ENCODE results near the gene MYO1G. TPM values are rescaled to one million over a fixed set of nuclear protein-coding genes. Genes with fewer than 3 reads are reported as not detected.
"Not testable (repeated sequence)": the region's sequence is repeated elsewhere in the genome, so short reads cannot be mapped to it uniquely, and the experiment has no call there.

The MYO1G gene
- 442 and 450 TPM in 2 replicates for total RNA-seq

DNA sequence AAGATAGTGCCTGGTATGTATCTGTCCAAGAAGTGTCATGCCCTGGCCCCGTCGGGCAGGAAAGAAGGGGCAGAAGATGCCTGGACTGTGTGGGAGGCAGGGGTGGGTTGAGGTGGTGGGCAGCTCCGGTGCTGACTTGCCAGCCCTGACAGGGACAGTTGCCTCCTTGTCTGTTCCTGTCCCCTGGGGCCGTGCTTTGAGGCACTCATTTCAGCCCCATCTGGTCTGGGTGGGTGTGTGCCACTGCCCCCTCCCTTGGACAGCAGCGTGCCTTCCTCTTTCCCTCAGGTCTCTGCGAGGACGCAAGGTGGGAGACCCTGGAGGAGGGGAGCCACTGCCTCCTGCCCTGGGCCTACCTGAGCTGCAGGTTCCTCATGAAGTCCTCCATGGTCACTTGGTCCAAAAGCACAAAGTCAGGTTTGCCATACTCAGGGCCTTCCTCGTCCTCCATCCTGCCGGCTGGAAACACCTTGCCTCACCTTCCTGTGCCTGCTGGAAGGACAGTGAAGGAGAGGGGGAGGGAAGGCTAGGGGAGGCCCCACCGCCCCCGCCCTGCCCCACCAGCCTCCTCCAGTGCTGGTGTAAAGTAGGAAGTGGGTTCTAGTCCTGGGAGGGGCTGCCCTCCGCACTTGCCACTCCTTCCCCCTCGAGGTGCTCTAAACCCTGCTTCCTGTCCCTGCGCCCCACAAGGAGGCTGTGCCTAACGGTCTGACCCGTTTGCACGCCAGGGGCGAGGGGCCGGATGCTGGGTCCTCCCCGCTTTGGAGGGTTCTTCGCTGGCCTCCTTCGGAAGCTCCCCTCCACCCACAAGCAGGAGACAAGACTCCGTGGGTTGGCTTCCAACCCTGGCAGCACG lies at the start of gene MYO1G:
TSS of gene MYO1G (minus strand) at position 505 of the 856 bp plus-strand sequence. CDS start at position 451, 54 bp downstream.
- Mint-ChIP-seq H3K4me3 (ENCODE audit: low read depth) (peak within 1 kb of the TSS; percentile 97), H3K36me3 (ENCODE audit: low read depth) (peaks cover 88% of the 10 kb centered on the region), H3K27me3 (ENCODE audit: low read depth) (no peaks in the 10 kb centered on the region), H3K9me3 (no peaks in the 10 kb centered on the region), H3K4me1 (ENCODE audit: low read depth) (peaks cover 58% of the 10 kb centered on the region), H3K27ac (peak within 1 kb of the TSS; percentile 98)
- DNase-seq (ENCODE audit: low spot score): peak; percentile 94
- intact Hi-C loops (cut with micrococcal nuclease): loop anchor here (1.0 to 5.0 kb wide), 5 partner anchors 21 to 158 kb away; partner anchors contain the start of genes H2AZ2 and PURB

GRCh38 chr7:45028138-45028919 lies 49.5 kb upstream of the MYO1G start:
- intact Hi-C loops (cut with micrococcal nuclease): loop anchor here (2.0 kb wide), 1 partner anchor 82 kb away; the partner anchor contains the start of gene TBRG4
- no peak for DNase-seq (ENCODE audit: low spot score)
- H3K27ac Mint-ChIP-seq: peak overlapping the region; percentile 83

DNA sequence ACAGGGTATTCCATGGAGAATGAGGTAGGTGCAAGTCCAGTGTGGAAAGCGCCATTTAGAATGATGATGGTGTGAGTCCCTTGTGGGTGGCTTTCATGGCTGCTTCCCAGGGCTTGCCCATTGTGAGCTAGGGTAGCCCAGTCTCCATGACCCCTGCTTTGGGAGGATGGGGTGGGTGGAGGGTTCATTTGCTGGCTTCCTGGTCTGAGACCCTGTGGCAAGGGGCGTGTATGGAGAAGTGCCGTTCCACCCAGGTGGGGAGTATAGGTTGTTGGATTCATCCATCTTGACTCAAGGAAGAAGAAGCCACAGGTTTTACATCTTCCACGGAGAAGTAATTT lies 48.9 kb upstream of the MYO1G start:
- no peak for DNase-seq (ENCODE audit: low spot score)
- peaks cover 65% of the 10 kb centered on the region for H3K36me3 Mint-ChIP-seq (ENCODE audit: low read depth)
- H3K27me3 Mint-ChIP-seq (ENCODE audit: low read depth): no peaks in the 10 kb centered on the region
- H3K27ac Mint-ChIP-seq: peak overlapping the region; percentile 83
- no peaks in the 10 kb centered on the region for H3K9me3 Mint-ChIP-seq
- peak overlapping the region; percentile 84 for H3K4me3 Mint-ChIP-seq (ENCODE audit: low read depth)
- H3K4me1 Mint-ChIP-seq (ENCODE audit: low read depth): peaks cover 71% of the 10 kb centered on the region
- intact Hi-C loops (cut with micrococcal nuclease): loop anchor here (1.0 to 2.0 kb wide), 2 partner anchors 48 to 83 kb away; partner anchors contain the start of genes MYO1G and TBRG4

More at GRCh38 chr7:45028138-45028919, 49.5 kb upstream of the MYO1G start:
- Mint-ChIP-seq H3K27me3 (ENCODE audit: low read depth) (no peaks in the 10 kb centered on the region), H3K4me3 (ENCODE audit: low read depth) (peak overlapping the region; percentile 84), H3K4me1 (ENCODE audit: low read depth) (peaks cover 75% of the 10 kb centered on the region), H3K9me3 (no peaks in the 10 kb centered on the region), H3K36me3 (ENCODE audit: low read depth) (peaks cover 71% of the 10 kb centered on the region)

DNA sequence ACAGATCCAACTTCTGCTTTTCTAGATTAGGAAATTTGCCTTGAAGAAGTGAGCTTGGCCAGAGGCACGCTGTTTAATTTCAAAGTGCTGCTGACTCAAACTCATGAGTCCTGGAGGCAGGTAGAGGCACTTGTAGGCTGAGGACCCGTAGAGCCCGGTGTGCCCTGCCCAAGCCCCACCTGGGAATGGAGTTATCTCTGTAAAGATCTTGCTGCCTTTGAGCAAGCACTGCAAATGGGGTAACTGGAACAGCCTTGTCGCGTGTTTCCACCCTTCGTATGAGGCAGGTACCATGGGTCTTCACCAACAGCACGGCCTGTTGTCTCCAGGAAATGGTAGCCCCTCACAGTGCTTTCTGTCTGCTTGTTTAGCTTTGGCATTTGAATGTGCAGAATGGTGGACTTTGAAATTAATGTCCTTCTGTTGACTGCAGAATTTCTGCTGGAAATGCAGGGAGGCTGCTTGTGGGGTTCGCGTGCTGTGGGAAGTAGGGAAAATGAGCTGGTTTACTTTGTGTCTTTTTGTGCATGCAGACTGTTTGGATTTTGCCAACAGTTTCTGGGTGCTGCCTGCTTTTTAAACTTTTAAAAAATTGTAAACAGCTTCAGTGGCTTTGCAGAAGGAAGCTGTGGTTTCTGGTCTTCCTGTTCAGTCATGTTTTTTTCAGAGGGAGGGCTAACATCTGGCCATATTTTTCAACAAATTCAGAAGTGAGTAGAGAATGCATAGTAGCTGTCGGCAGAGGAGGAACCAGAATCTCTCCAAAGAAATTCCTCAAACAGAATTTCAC lies 48.4 kb upstream of the MYO1G start:
- H3K36me3 Mint-ChIP-seq (ENCODE audit: low read depth): peaks cover 59% of the 10 kb centered on the region
- intact Hi-C loops (cut with micrococcal nuclease): loop anchor here (1.0 kb wide), 1 partner anchor 48 kb away; the partner anchor contains the start of gene MYO1G
- peaks cover 65% of the 10 kb centered on the region for H3K4me1 Mint-ChIP-seq (ENCODE audit: low read depth)

DNA sequence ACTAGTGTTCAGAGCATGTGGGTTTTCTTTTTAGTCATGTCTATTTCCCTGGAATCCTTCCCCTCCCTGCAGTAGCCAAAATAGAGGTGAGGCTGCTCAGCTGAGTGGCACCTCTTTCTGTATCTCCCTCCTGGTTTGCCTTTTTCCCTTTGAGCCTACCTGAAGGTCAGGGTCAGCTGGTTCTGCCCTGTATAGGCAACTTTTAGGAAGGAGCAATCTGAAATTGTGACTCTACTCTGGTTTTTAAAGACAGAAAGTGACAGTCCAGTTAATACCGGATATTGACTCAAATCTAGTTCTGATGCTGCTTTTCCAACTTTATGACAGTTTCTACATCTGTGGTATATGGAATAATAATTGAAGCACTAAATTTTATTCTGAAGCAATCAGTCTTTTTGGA lies 47.2 kb upstream of the MYO1G start:
- Mint-ChIP-seq H3K9me3 (no peaks in the 10 kb centered on the region), H3K36me3 (ENCODE audit: low read depth) (peaks cover 58% of the 10 kb centered on the region)
- intact Hi-C loops (cut with micrococcal nuclease): no loop called here

More for the DNA sequence above, 48.4 kb upstream of the MYO1G start:
- H3K4me3 Mint-ChIP-seq (ENCODE audit: low read depth): peak overlapping the region; percentile 84
- peak; percentile 29 for DNase-seq (ENCODE audit: low spot score)
- H3K9me3 Mint-ChIP-seq: no peaks in the 10 kb centered on the region
- H3K27ac Mint-ChIP-seq: peak overlapping the region; percentile 83
- no peaks in the 10 kb centered on the region for H3K27me3 Mint-ChIP-seq (ENCODE audit: low read depth)

DNA sequence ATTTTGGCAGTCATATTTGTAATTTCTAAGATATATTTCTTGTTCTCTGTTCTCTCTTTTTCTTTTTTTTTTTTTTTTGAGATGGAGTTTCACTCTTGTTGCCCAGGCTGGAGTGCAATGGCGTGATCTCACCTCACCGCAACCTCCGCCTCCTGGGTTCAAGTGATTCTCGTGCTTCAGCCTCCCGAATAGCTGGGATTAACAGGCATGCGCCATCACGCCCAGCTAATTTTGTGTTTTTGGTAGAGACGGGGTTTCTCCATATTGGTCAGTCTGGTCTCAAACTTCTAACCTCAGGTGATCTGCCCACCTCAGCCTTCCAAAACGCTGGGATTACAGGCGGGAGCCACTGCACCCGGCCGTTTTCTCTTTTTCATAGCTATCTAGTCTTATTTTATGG lies 46.7 kb upstream of the MYO1G start:
- DNase-seq (ENCODE audit: low spot score); H3K9me3 Mint-ChIP-seq; H3K27me3 Mint-ChIP-seq (ENCODE audit: low read depth); intact Hi-C loops (cut with micrococcal nuclease): not testable (repeated sequence)
- Mint-ChIP-seq H3K36me3 (ENCODE audit: low read depth) (peaks cover 58% of the 10 kb centered on the region), H3K27ac (peak overlapping the region; percentile 80), H3K4me1 (ENCODE audit: low read depth) (peaks cover 70% of the 10 kb centered on the region), H3K4me3 (ENCODE audit: low read depth) (peak overlapping the region; percentile 62)

More for the DNA sequence above, 47.2 kb upstream of the MYO1G start:
- no peak for DNase-seq (ENCODE audit: low spot score)
- Mint-ChIP-seq H3K27me3 (ENCODE audit: low read depth) (no peaks in the 10 kb centered on the region), H3K4me3 (ENCODE audit: low read depth) (peak overlapping the region; percentile 62), H3K4me1 (ENCODE audit: low read depth) (peaks cover 66% of the 10 kb centered on the region), H3K27ac (peak overlapping the region; percentile 80)

- Mint-ChIP-seq H3K4me1 (ENCODE audit: low read depth) (peaks cover 65% of the 10 kb centered on the region), H3K4me3 (ENCODE audit: low read depth) (no peak overlapping the region), H3K27ac (peak overlapping the region; percentile 10), H3K27me3 (ENCODE audit: low read depth) (no peaks in the 10 kb centered on the region), H3K36me3 (ENCODE audit: low read depth) (peaks cover 52% of the 10 kb centered on the region), H3K9me3 (no peaks in the 10 kb centered on the region)
- intact Hi-C loops (cut with micrococcal nuclease): no loop called here
- DNase-seq (ENCODE audit: low spot score): no peak
These were observed 45.4 kb upstream of the MYO1G start for GRCh38 chr7:45024126-45024744.

DNA sequence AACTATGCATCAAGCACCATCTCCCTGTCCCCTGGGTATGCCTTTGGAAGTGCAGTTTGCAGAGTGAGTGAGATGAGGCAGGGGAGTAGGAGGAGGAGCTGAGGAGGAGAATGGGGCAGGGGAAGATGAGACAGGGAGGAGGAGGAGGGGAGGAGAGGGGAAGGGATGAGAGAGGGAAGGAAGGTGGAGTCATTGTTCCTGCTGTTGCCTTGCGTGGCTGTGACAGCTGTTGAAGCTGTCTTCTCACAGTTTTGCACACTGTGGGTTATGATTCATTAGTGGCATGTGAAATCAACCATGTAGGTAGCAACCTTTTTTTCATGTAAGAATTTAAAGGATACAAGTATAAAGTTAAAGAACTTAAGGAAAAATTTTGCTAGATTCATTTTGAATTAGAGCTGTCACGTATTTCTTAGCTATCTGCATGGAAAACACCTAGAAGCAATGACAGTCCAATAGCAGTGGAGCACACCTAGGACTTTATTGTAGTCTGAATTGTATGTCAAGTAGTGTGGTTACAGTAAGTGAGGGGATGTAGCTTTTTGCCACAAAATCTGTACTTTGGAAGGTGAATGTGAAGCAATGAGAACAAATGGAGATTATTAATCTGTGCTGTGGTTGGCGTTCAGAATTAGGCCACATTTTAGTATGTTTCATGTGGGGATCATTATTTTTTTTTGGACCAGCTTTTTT lies 42.9 kb upstream of the MYO1G start:
- no peak for DNase-seq (ENCODE audit: low spot score)
- H3K4me3 Mint-ChIP-seq (ENCODE audit: low read depth): no peak overlapping the region
- peaks cover 41% of the 10 kb centered on the region for H3K36me3 Mint-ChIP-seq (ENCODE audit: low read depth)
- no peaks in the 10 kb centered on the region for H3K27me3 Mint-ChIP-seq (ENCODE audit: low read depth)
- H3K27ac Mint-ChIP-seq: peak overlapping the region; percentile 69
- H3K9me3 Mint-ChIP-seq: no peaks in the 10 kb centered on the region
- peaks cover 44% of the 10 kb centered on the region for H3K4me1 Mint-ChIP-seq (ENCODE audit: low read depth)
- intact Hi-C loops (cut with micrococcal nuclease): no loop called here

DNA sequence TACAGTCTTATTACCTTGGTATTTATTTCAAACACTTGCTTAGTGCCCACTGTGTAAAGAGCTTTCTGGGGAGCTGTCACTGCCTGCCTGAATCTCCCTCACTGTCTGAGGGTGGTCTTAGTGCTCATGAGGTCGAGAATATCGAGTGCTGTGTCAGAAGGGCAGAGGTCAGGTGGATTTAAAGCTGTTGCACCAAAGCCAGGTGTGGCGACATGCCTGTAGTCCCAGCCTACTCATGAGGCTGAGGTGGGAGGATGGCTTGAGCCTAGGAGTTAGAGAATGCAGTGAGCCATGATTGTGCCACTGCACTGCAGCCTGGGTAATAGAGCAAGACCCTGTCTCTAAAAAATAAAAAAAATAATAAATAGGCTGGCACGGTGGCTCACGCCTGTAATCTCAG lies 42.1 kb upstream of the MYO1G start:
- Mint-ChIP-seq H3K27ac (peak overlapping the region; percentile 69), H3K9me3 (no peaks in the 10 kb centered on the region), H3K4me3 (ENCODE audit: low read depth) (no peak overlapping the region), H3K36me3 (ENCODE audit: low read depth) (peaks cover 42% of the 10 kb centered on the region), H3K27me3 (ENCODE audit: low read depth) (no peaks in the 10 kb centered on the region), H3K4me1 (ENCODE audit: low read depth) (peaks cover 38% of the 10 kb centered on the region)
- intact Hi-C loops (cut with micrococcal nuclease): no loop called here
- no peak for DNase-seq (ENCODE audit: low spot score)

DNA sequence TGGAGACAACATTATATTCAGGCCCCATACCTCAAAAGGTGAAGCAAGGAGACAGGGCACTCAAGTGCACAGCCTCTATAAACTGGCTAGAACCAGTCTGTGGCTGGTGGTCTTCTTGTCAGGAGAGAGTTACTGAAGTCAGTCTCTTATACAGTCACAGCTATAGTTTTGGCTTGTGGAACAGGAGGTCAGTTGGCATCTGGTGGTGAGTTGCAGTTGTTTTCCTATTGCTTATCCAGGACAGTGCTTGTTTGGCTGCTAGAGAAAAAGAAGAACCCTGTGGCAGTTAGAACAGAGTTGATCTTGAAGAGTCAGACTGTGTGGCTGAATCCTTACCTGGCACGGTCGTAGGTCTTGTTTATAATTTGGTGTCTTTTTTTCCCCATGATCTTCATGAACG lies 38.4 kb upstream of the MYO1G start:
- Mint-ChIP-seq H3K9me3 (no peaks in the 10 kb centered on the region), H3K27ac (no peak overlapping the region), H3K27me3 (ENCODE audit: low read depth) (no peaks in the 10 kb centered on the region), H3K36me3 (ENCODE audit: low read depth) (peaks cover 43% of the 10 kb centered on the region), H3K4me1 (ENCODE audit: low read depth) (peaks cover 36% of the 10 kb centered on the region), H3K4me3 (ENCODE audit: low read depth) (no peak overlapping the region)
- intact Hi-C loops (cut with micrococcal nuclease): no loop called here
- no peak for DNase-seq (ENCODE audit: low spot score)

DNA sequence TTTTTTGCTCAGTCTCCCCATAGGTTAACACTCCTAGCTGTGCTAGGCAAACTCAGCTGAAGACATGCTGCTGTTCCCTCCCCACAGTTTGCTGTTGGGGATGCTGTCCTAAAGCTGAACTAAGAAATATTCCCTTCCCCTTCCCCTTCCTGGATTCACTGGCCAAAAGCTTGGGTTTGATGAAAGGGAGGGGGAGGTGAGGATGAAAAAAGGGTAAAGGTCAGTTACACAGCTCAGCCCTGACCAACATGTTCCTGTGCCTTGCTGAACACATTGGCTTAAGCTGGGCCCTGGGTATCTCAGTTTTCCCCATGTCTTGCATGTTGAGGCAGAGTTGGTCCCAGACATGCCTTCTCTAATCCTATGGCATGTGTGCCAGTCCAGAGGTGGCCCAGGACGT lies 36.5 kb upstream of the MYO1G start:
- no peak overlapping the region for H3K4me3 Mint-ChIP-seq (ENCODE audit: low read depth)

More for the DNA sequence above, 36.5 kb upstream of the MYO1G start:
- Mint-ChIP-seq H3K4me1 (ENCODE audit: low read depth) (peaks cover 26% of the 10 kb centered on the region), H3K36me3 (ENCODE audit: low read depth) (peaks cover 44% of the 10 kb centered on the region), H3K27ac (peak overlapping the region; percentile 7), H3K27me3 (ENCODE audit: low read depth) (no peaks in the 10 kb centered on the region), H3K9me3 (no peaks in the 10 kb centered on the region)
- no peak for DNase-seq (ENCODE audit: low spot score)
- intact Hi-C loops (cut with micrococcal nuclease): no loop called here

Data from activated T-helper 2 cell treated with anti-CD3 and anti-CD28 coated beads, Interferon-gamma antibody, Interleukin-2, Interleukin-4, amounts not matched to agents 10 μg/mL and 5 μg/mL and 100 μg/mL, durations not matched to agents 14 hours and 24 hours and 36 hours (primary cell).